Osteoblast (primary cell): ENCODE data around the gene C3orf85. TPM values are rescaled to one million over a fixed set of nuclear protein-coding genes. Genes with fewer than 3 reads are reported as not detected.
"Not testable (repeated sequence)": the region's sequence is repeated elsewhere in the genome, so short reads cannot be mapped to it uniquely, and the experiment has no call there.

Experiments
- DNase-seq: peaks from one replicate; pipeline ENCODE4 v3.0.0; 2011; ENCODE audit warnings: low spot score, mixed read lengths; ENCODE audit not compliant: insufficient read length; ENCODE audit errors: missing footprints
- H2AFZ ChIP-seq: 2 replicates; pipeline ENCODE4 v1.6.0; 2011; ENCODE audit warnings: mild to moderate bottlenecking, low read length
- H3K27ac ChIP-seq: 2 replicates; pipeline ENCODE4 v1.5.1; 2011; ENCODE audit warnings: mild to moderate bottlenecking, low read depth, low read length, moderate library complexity
- H3K27me3 ChIP-seq: 2 replicates; pipeline ENCODE4 v1.6.0; 2012; ENCODE audit warnings: mild to moderate bottlenecking, control low read depth, inconsistent platforms, low read length, moderate library complexity; ENCODE audit not compliant: insufficient read depth
- H3K36me3 ChIP-seq: 2 replicates; pipeline ENCODE4 v1.5.1; 2011; ENCODE audit warnings: mild to moderate bottlenecking, low read length, control low read depth, moderate library complexity; ENCODE audit not compliant: insufficient read depth
- H3K4me1 ChIP-seq: 2 replicates; pipeline ENCODE4 v1.5.1; 2011; ENCODE audit warnings: mild to moderate bottlenecking, low read length, control low read depth, moderate library complexity; ENCODE audit not compliant: insufficient read depth
- H3K4me2 ChIP-seq: 2 replicates; pipeline ENCODE4 v1.6.0; 2011; ENCODE audit warnings: mild to moderate bottlenecking, low read length; ENCODE audit not compliant: insufficient read depth
- H3K4me3 ChIP-seq: fragments of 200-600 bp; sonication (generic); 3 replicates; pipeline ENCODE4 v1.5.1; 2012; ENCODE audit warnings: mild to moderate bottlenecking, low read length, inconsistent platforms; ENCODE audit not compliant: insufficient read depth
- H3K79me2 ChIP-seq: 2 replicates; pipeline ENCODE4 v1.6.0; 2012; ENCODE audit warnings: mild to moderate bottlenecking, low read length, control low read depth, inconsistent platforms; ENCODE audit not compliant: insufficient read depth
- H3K9me3 ChIP-seq: 2 replicates; pipeline ENCODE4 v1.5.1; 2011; ENCODE audit warnings: low read depth, low read length, control low read depth
- H4K20me1 ChIP-seq: 2 replicates; pipeline ENCODE4 v1.6.0; 2012; ENCODE audit warnings: mild to moderate bottlenecking, low read length, control low read depth; ENCODE audit not compliant: insufficient read depth
- total RNA-seq: library from RNA; depleted of rRNA; stranded (reverse); fragments of >200 nt; gene quantifications from 2 replicates; pipeline ENCODE4 v1.2.3, GENCODE V29; 2012
- TF ChIP-seq, protein P1 (sequence below): IDR thresholded peaks from 2 replicates; pipeline ENCODE4 v1.5.1; 2011; ENCODE audit warnings: mild to moderate bottlenecking, low read depth, low read length, moderate library complexity; ENCODE audit errors: extremely low read depth

C3orf85 gene
- total RNA-seq, 1 donor, result not detected

DNA sequence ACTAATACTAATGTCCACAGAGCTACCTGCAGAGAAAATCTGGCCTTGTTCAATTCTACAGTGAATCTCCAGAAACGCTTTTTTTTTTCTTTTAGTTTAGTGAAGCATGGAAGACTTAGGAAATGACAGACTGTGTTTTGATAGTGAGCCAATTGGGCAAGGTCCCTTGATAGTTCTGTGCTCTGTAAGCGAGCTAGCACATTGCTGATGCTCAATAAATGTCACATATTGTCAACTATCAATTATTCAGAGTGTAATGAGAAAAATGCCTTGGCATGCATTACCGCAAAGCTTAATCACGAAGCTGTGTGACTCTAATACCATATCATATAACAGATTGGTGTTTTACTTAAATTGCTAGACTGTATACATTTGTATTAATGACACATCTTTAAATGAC, 5.2 kb upstream of the C3orf85 start:
- no peaks in the 10 kb centered on the region for H3K9me3 ChIP-seq
- TF ChIP-seq, protein P1, sequence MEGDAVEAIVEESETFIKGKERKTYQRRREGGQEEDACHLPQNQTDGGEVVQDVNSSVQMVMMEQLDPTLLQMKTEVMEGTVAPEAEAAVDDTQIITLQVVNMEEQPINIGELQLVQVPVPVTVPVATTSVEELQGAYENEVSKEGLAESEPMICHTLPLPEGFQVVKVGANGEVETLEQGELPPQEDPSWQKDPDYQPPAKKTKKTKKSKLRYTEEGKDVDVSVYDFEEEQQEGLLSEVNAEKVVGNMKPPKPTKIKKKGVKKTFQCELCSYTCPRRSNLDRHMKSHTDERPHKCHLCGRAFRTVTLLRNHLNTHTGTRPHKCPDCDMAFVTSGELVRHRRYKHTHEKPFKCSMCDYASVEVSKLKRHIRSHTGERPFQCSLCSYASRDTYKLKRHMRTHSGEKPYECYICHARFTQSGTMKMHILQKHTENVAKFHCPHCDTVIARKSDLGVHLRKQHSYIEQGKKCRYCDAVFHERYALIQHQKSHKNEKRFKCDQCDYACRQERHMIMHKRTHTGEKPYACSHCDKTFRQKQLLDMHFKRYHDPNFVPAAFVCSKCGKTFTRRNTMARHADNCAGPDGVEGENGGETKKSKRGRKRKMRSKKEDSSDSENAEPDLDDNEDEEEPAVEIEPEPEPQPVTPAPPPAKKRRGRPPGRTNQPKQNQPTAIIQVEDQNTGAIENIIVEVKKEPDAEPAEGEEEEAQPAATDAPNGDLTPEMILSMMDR, result no peak
- no peaks in the 10 kb centered on the region for H4K20me1 ChIP-seq
- no peak for DNase-seq
- H2AFZ ChIP-seq, result no peak overlapping the region
- no peak overlapping the region for H3K4me3 ChIP-seq
- no peaks in the 10 kb centered on the region for H3K36me3 ChIP-seq
- no peaks in the 10 kb centered on the region for H3K27me3 ChIP-seq
- no peak overlapping the region for H3K27ac ChIP-seq
- H3K79me2 ChIP-seq, result no peaks in the 10 kb centered on the region
- H3K4me2 ChIP-seq, result no peak overlapping the region
- no peaks in the 10 kb centered on the region for H3K4me1 ChIP-seq

DNA sequence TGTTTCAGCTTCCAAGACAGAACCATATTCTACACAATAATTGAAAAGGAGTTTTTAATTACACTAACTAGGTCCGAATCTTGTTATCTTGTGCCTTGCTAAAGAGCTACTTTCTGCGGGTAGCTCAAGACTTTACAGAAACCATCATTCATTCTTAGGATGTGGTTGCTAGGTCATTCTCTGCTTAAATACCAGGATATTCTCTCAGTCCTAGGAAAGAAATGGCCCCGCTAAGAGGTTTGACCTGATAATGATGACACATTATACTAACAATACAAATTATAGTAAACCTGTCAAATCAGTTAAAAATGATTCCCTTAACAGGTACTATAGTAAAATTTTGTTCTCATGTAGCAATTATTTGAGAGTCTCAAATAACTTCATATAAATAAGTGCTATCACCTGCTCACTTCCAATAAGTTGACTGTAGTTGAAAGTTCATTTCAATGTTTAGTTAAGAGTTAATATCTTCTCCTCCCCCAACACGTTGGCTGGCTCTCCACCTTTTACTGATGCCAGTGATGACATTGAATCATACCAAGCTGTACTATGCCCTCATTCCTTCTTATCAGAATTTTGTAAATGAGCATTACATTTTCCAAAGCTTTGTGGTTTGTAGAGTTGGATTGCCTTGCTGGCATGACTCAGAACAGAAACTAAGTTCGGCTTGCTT, 3.6 kb upstream of the C3orf85 start:
- Histone ChIP-seq H4K20me1 (no peaks in the 10 kb centered on the region), H3K79me2 (no peaks in the 10 kb centered on the region), H3K9me3 (no peaks in the 10 kb centered on the region), H3K4me2 (no peak overlapping the region), H2AFZ (no peak overlapping the region), H3K36me3 (no peaks in the 10 kb centered on the region), H3K27me3 (no peaks in the 10 kb centered on the region), H3K4me1 (no peaks in the 10 kb centered on the region), H3K4me3 (no peak overlapping the region), H3K27ac (no peak overlapping the region)
- TF ChIP-seq, protein P1, result no peak
- DNase-seq, result no peak

DNA sequence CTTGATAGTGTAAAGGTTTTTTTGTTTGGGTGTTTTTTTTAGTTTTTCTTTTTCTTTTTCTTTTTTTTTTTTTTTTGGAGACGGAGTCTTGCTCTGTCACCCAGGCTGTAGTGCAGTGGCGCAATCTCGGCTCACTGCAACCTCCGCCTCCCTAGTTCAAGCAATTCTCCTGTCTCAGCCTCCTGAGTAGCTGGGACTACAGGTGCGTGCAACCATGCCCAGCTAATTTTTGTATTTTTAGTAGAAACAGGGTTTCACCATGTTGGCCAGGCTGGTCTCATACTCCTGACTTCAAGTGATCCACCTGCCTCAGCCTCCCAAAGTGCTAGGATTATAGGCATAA, 3.1 kb upstream of the C3orf85 start:
- H3K4me1 ChIP-seq, DNase-seq, H4K20me1 ChIP-seq, H3K4me2 ChIP-seq, H3K27me3 ChIP-seq, H3K4me3 ChIP-seq, H3K27ac ChIP-seq, H3K9me3 ChIP-seq, H2AFZ ChIP-seq, H3K79me2 ChIP-seq, H3K36me3 ChIP-seq: not testable (repeated sequence)

DNA sequence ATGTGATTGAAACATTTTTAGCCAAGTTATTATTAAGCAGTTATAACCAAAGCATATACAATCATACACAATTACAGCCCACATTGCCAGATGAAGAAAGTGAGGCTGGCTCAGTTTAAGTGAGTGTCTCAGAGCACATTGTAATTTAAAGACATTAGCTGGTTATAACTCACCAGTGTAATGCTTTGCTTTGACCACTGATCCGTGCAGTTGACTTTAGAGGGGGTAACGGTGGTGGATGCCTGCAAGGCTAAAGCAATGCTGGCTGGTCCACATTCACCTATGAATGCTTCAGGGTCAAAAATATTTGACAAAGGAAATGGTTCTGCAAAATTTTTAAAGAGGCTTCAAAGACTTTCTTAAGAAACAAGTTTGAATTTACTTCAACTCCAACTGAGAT, 1.2 kb downstream of the C3orf85 start:
- no peak overlapping the region for H3K4me3 ChIP-seq
- no peak overlapping the region for H2AFZ ChIP-seq

More for the DNA sequence above, 1.2 kb downstream of the C3orf85 start:
- Histone ChIP-seq H3K27me3 (no peaks in the 10 kb centered on the region), H4K20me1 (no peaks in the 10 kb centered on the region), H3K4me1 (no peaks in the 10 kb centered on the region), H3K36me3 (no peaks in the 10 kb centered on the region), H3K4me2 (no peak overlapping the region), H3K79me2 (no peaks in the 10 kb centered on the region), H3K27ac (no peak overlapping the region), H3K9me3 (no peaks in the 10 kb centered on the region)
- TF ChIP-seq, protein P1, result no peak
- no peak for DNase-seq
